Parathyroid adenoma (tissue), 2 donors: ENCODE data around the gene CFAP61.

Experiments used
- H2AFZ ChIP-seq: fragments of 300-600 bp; sonication (generic); one replicate; pipeline ENCODE4 v1.7.0; 2017; ENCODE audit warnings: antibody characterized with exemption, mild to moderate bottlenecking
- H3K27ac ChIP-seq: fragments of 300-600 bp; sonication (generic); one replicate; pipeline ENCODE4 v1.7.0; 2017
- H3K27me3 ChIP-seq: fragments of 300-600 bp; sonication (generic); one replicate; pipeline ENCODE4 v1.7.0; 2017; ENCODE audit warnings: low read length; ENCODE audit not compliant: control insufficient read depth, insufficient read depth
- H3K36me3 ChIP-seq: fragments of 300-600 bp; sonication (generic); one replicate; pipeline ENCODE4 v1.7.0; 2017; ENCODE audit warnings: low read length; ENCODE audit not compliant: control insufficient read depth, insufficient read depth
- H3K4me1 ChIP-seq: fragments of 300-600 bp; sonication (generic); one replicate; pipeline ENCODE4 v1.7.0; 2017; ENCODE audit warnings: control low read depth
- H3K4me2 ChIP-seq: fragments of 300-600 bp; sonication (generic); one replicate; pipeline ENCODE4 v1.7.0; 2017; ENCODE audit warnings: low read length
- H3K4me3 ChIP-seq: fragments of 300-600 bp; sonication (generic); one replicate; pipeline ENCODE4 v1.7.0; 2017; ENCODE audit warnings: low read depth, low read length
- H3K79me2 ChIP-seq: fragments of 300-600 bp; sonication (generic); one replicate; pipeline ENCODE4 v1.7.0; 2017; ENCODE audit warnings: control low read depth
- H3K9ac ChIP-seq: fragments of 300-600 bp; sonication (generic); one replicate; pipeline ENCODE4 v1.7.0; 2017; ENCODE audit warnings: mild to moderate bottlenecking
- H3K9me3 ChIP-seq: fragments of 300-600 bp; sonication (generic); one replicate; pipeline ENCODE4 v1.7.0; 2017; ENCODE audit warnings: low read length; ENCODE audit not compliant: control insufficient read depth
- TF ChIP-seq, protein P1 (sequence below): fragments of 300-600 bp; sonication (generic); IDR thresholded peaks from one replicate; pipeline ENCODE4 v1.7.0; 2017; ENCODE audit warnings: antibody characterized with exemption, mild to moderate bottlenecking
- donor health status: primary hyperparathyroidism.

The CFAP61 gene

GRCh38 chr20:20150241-20150640 is 97.9 kb downstream of the CFAP61 start:
- no peak overlapping the region for H3K9ac ChIP-seq
- H3K36me3 ChIP-seq: no peaks in the 10 kb centered on the region
- H3K9me3 ChIP-seq: no peaks in the 10 kb centered on the region
- no peak overlapping the region for H2AFZ ChIP-seq
- H3K27ac ChIP-seq: no peak overlapping the region
- H3K4me3 ChIP-seq: no peak overlapping the region
- no peaks in the 10 kb centered on the region for H3K79me2 ChIP-seq
- H3K27me3 ChIP-seq: no peaks in the 10 kb centered on the region
- H3K4me2 ChIP-seq: no peak overlapping the region
- no peaks in the 10 kb centered on the region for H3K4me1 ChIP-seq
- TF ChIP-seq, protein P1, sequence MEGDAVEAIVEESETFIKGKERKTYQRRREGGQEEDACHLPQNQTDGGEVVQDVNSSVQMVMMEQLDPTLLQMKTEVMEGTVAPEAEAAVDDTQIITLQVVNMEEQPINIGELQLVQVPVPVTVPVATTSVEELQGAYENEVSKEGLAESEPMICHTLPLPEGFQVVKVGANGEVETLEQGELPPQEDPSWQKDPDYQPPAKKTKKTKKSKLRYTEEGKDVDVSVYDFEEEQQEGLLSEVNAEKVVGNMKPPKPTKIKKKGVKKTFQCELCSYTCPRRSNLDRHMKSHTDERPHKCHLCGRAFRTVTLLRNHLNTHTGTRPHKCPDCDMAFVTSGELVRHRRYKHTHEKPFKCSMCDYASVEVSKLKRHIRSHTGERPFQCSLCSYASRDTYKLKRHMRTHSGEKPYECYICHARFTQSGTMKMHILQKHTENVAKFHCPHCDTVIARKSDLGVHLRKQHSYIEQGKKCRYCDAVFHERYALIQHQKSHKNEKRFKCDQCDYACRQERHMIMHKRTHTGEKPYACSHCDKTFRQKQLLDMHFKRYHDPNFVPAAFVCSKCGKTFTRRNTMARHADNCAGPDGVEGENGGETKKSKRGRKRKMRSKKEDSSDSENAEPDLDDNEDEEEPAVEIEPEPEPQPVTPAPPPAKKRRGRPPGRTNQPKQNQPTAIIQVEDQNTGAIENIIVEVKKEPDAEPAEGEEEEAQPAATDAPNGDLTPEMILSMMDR: no peak

DNA sequence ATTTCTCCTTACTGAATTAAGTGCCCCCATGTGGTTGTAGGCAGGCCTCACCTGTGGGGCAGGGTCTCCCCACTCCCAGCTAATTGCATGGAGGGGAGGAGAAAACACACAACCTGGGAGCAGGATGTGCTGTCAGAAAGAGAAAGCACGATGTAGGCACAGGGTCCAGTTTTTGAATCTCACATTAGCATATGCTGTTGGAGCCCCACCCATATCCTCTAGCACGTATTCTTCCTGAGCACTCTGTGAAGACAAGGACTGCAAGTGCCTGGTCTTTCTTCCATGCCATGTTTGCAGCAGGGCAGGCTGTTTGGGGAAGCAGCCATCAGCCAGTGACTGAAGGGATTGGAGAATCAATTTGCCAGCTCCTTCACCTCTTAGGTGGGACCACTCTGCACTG is 108.2 kb downstream of the CFAP61 start:
- Histone ChIP-seq H3K9me3 (no peaks in the 10 kb centered on the region), H3K4me3 (no peak overlapping the region), H3K27me3 (no peaks in the 10 kb centered on the region), H2AFZ (no peak overlapping the region), H3K36me3 (no peaks in the 10 kb centered on the region), H3K27ac (no peak overlapping the region), H3K4me1 (no peaks in the 10 kb centered on the region), H3K79me2 (no peaks in the 10 kb centered on the region), H3K4me2 (no peak overlapping the region), H3K9ac (no peak overlapping the region)
- TF ChIP-seq, protein P1: no peak

GRCh38 chr20:20161611-20162010 is 109.3 kb downstream of the CFAP61 start:
- H3K79me2 ChIP-seq: no peaks in the 10 kb centered on the region
- H3K9ac ChIP-seq: no peak overlapping the region
- H3K27ac ChIP-seq: no peak overlapping the region
- no peak overlapping the region for H3K4me2 ChIP-seq
- no peak overlapping the region for H3K4me3 ChIP-seq
- H3K4me1 ChIP-seq: no peaks in the 10 kb centered on the region
- TF ChIP-seq, protein P1: no peak
- no peak overlapping the region for H2AFZ ChIP-seq
- no peaks in the 10 kb centered on the region for H3K9me3 ChIP-seq
- H3K27me3 ChIP-seq: no peaks in the 10 kb centered on the region
- H3K36me3 ChIP-seq: no peaks in the 10 kb centered on the region

GRCh38 chr20:20167698-20168097 is 115.4 kb downstream of the CFAP61 start:
- TF ChIP-seq, protein P1: no peak
- Histone ChIP-seq H3K36me3 (no peaks in the 10 kb centered on the region), H3K4me3 (no peak overlapping the region), H3K9me3 (no peaks in the 10 kb centered on the region), H2AFZ (no peak overlapping the region), H3K27me3 (no peaks in the 10 kb centered on the region), H3K4me2 (no peak overlapping the region), H3K79me2 (no peaks in the 10 kb centered on the region), H3K27ac (no peak overlapping the region), H3K4me1 (no peaks in the 10 kb centered on the region), H3K9ac (no peak overlapping the region)

GRCh38 chr20:20173254-20173653 is 120.9 kb downstream of the CFAP61 start:
- Histone ChIP-seq H3K4me1 (no peaks in the 10 kb centered on the region), H3K4me3 (no peak overlapping the region), H3K4me2 (no peak overlapping the region), H3K9me3 (no peaks in the 10 kb centered on the region), H3K36me3 (no peaks in the 10 kb centered on the region), H3K9ac (no peak overlapping the region), H2AFZ (no peak overlapping the region), H3K79me2 (no peaks in the 10 kb centered on the region), H3K27me3 (no peaks in the 10 kb centered on the region), H3K27ac (no peak overlapping the region)
- TF ChIP-seq, protein P1: no peak
